Right lobe of liver (tissue), 4 donors: ENCODE results near the gene PCYOX1L.

Source experiments
- POLR2A ChIP-seq: fragments of 450-650 bp; IDR thresholded peaks from one replicate; pipeline ENCODE4 v1.6.1; 2017; ENCODE audit warnings: antibody characterized with exemption, mild to moderate bottlenecking
- TF ChIP-seq, protein P1 (sequence below), 4 donors: fragments of 200-600 bp in 3 of 4; fragments of 450-650 bp in 1 of 4; IDR thresholded peaks; one replicate each; pipeline versions ENCODE4 v1.5.1 to v1.8.0; 2016 to 2022; ENCODE audit warnings: antibody characterized with exemption in 4 of 4, mild to moderate bottlenecking in 2 of 4
- donor health status: DM: no; HTN: no; CAD: no.
- donor health status: DM: no; HTN: no; CAD: no.
- donor health status: DM: no; HTN: yes; CAD: no.

DNA sequence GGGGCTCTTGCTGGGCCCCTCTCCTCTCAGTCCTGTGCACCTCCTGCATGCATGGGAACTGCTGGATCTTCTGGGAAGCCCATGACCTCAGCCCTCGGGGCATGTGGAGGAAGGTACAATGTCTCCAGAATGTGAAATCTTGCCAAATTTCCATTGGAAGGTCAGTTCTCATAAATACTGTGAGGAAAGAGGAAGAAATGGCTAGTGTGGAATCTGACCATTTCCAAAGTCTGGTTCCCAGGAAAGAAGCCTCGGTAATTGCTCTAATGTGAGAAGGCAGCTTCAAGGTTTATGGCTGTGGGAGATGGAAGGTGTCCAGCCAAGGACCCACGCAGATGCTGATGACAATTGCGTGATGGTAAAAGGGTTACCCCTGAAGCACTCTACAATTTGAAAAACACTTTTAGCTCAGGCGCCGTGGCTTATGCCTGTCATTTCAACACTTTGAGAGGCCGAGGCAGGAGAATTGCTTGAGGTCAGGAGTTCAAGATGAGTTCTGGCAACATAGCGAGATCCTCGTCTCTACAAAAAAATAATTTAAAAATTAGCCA is 29.3 kb downstream of the PCYOX1L start:
- TF ChIP-seq, protein P1, sequence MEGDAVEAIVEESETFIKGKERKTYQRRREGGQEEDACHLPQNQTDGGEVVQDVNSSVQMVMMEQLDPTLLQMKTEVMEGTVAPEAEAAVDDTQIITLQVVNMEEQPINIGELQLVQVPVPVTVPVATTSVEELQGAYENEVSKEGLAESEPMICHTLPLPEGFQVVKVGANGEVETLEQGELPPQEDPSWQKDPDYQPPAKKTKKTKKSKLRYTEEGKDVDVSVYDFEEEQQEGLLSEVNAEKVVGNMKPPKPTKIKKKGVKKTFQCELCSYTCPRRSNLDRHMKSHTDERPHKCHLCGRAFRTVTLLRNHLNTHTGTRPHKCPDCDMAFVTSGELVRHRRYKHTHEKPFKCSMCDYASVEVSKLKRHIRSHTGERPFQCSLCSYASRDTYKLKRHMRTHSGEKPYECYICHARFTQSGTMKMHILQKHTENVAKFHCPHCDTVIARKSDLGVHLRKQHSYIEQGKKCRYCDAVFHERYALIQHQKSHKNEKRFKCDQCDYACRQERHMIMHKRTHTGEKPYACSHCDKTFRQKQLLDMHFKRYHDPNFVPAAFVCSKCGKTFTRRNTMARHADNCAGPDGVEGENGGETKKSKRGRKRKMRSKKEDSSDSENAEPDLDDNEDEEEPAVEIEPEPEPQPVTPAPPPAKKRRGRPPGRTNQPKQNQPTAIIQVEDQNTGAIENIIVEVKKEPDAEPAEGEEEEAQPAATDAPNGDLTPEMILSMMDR (IDR thresholded peaks at IDR 0.05), result no peak
- no peak for TF ChIP-seq POLR2A
